Neutrophil (primary cell): ENCODE data around the gene ZBTB20.

ENCODE experiments used
- H3K27ac ChIP-seq: fragments of 200-600 bp; sonication (generic); 2 replicates; pipeline ENCODE4 v1.5.1; 2016; ENCODE audit warnings: mild to moderate bottlenecking, moderate library complexity
- H3K27me3 ChIP-seq: fragments of 200-600 bp; sonication (generic); 2 replicates; pipeline ENCODE4 v1.6.0; 2016; ENCODE audit warnings: mild to moderate bottlenecking
- H3K36me3 ChIP-seq: fragments of 200-600 bp; sonication (generic); 2 replicates; pipeline ENCODE4 v1.5.1; 2017
- H3K4me1 ChIP-seq, 2 experiments: fragments of 200-600 bp in 1 of 2; sonication (generic) in 1 of 2; 1 replicate in 1 of 2; 2 replicates in 1 of 2; pipeline versions ENCODE4 v1.5.1 to v1.6.1; 2013 to 2016; ENCODE audit warnings: low read depth in 1 of 2, low read length in 1 of 2, mild to moderate bottlenecking in 1 of 2, moderate library complexity in 1 of 2; ENCODE audit not compliant: control insufficient read depth in 1 of 2, insufficient read depth in 1 of 2
- H3K4me3 ChIP-seq, 2 experiments: fragments of 200-600 bp in 1 of 2; sonication (generic) in 1 of 2; 1 replicate in 1 of 2; 2 replicates in 1 of 2; pipeline ENCODE4 v1.5.1; 2013 to 2016; ENCODE audit warnings: low read depth in 1 of 2, low read length in 1 of 2, mild to moderate bottlenecking in 1 of 2, moderate library complexity in 1 of 2
- H3K9me3 ChIP-seq: fragments of 200-600 bp; sonication (generic); 2 replicates; pipeline ENCODE4 v1.5.1; 2016
- TF ChIP-seq, protein P1 (sequence below): fragments of 200-600 bp; sonication (generic); IDR thresholded peaks from 2 replicates; pipeline ENCODE4 v1.5.1; 2016; ENCODE audit warnings: antibody characterized with exemption

ZBTB20 gene

DNA sequence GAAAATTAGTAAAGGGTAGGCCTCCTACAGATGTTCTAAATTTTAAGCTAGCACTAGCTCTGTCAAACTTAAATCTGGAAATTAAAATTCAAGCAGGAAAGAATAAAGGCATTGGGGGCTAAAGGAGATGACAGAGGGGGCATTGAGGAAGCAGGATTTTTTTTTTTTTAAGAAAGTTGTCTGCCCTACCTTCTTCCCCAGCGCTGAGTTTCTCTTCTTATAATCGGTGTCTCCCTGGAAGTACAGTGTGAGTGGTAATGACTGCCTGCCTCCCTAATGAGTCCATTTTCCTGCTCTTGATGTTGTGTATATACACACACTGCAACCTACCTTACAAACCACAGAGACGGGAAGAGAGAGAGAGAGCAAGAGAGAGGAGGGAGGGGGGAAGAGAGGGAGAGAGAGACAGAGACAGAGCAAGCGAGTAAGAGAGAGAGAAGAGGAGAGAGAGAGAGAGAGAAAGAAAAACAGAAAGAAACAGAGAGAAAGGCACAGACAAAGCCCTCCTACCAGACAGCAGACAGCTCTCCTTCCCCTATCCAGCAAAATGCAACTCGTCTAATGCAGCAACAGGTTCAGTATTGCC, 47.0 kb downstream of the ZBTB20 start:
- Histone ChIP-seq H3K27ac (peak overlapping the region; percentile 63), H3K4me3 (peak overlapping the region; percentile 5 to 19)
- TF ChIP-seq, protein P1, sequence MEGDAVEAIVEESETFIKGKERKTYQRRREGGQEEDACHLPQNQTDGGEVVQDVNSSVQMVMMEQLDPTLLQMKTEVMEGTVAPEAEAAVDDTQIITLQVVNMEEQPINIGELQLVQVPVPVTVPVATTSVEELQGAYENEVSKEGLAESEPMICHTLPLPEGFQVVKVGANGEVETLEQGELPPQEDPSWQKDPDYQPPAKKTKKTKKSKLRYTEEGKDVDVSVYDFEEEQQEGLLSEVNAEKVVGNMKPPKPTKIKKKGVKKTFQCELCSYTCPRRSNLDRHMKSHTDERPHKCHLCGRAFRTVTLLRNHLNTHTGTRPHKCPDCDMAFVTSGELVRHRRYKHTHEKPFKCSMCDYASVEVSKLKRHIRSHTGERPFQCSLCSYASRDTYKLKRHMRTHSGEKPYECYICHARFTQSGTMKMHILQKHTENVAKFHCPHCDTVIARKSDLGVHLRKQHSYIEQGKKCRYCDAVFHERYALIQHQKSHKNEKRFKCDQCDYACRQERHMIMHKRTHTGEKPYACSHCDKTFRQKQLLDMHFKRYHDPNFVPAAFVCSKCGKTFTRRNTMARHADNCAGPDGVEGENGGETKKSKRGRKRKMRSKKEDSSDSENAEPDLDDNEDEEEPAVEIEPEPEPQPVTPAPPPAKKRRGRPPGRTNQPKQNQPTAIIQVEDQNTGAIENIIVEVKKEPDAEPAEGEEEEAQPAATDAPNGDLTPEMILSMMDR, result no peak

DNA sequence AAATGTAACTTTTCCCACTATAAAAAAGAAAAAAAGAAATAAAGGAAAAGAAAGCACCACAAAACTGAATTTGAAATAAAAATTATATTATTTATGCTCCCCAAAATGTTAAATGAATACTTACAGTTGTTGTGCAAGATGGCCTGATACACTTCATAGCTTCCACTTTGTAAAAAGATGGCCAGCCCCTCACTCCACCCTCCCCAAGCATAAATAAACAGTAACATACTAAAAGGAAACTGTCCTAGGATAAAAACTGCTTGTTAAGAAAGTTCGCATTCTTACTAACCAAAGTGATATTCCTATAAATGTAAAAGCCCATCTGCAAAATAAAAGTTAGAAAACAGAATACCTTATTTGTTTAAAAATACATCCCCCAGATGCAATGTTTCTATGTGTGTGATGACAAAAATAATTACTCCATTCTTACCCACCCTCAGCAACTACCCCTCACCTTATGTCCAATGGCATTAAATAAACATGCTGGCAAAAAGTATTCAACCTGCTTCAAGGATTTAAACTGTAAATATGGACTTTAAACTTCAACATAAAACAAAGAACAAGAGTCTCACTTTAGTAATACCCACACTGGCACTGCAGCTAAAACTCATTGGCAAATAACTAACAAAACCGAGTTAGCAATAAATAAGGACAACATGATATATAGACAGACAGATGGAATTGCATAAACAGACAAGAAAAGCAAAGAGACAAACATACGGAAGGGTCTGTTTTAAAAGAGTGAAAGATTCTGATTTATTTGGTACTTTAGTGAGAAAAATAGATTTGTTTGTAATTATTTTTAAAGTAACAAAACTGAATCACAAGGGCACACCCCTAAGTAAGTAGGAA, 47.7 kb downstream of the ZBTB20 start:
- no peaks in the 10 kb centered on the region for H3K27me3 ChIP-seq
- no peak overlapping the region for H3K4me3 ChIP-seq
- no peaks in the 10 kb centered on the region for H3K9me3 ChIP-seq
- no peaks in the 10 kb centered on the region for H3K36me3 ChIP-seq
- TF ChIP-seq, protein P1, result no peak
- peaks cover 26 to 30% of the 10 kb centered on the region in 2 experiments for H3K4me1 ChIP-seq
- H3K27ac ChIP-seq, result peak overlapping the region; percentile 63

More for the DNA sequence above, 47.0 kb downstream of the ZBTB20 start:
- H3K9me3 ChIP-seq, result no peaks in the 10 kb centered on the region
- no peaks in the 10 kb centered on the region for H3K36me3 ChIP-seq
- H3K27me3 ChIP-seq, result no peaks in the 10 kb centered on the region
- peaks cover 26 to 30% of the 10 kb centered on the region in 2 experiments for H3K4me1 ChIP-seq

DNA sequence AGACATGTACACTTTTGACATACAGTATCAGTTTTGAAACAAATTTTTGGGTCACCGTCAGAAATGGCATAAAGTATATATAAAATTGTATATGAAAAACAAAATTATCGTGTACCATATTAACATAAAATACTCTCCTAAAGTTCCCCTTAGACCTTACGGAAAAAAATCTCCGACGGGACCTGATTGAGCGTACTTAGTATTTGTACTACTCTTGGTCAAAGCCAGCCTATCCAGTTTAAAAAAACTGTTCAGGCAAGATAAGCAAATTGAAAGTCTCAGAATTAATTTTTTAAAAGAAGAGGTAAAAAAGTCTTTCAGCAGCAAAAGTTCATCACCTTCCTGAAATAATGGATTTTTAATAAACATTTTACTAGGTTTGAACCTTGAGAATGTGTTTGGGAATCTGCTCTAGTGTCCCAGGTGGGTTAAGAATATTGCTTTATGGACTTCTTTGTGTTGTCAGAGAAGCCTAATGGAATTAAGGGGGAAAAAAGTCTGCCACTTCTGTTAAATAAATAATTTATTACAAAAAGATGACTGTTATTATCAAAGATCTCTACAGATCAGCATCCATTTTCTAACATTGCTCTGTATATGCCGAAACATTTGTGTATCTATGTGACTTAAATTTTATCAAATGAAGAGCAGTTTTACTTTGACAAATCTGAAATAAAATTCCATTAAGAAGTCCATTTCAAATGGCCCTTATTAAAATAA, 48.6 kb downstream of the ZBTB20 start:
- H3K27ac ChIP-seq, result no peak overlapping the region
- TF ChIP-seq, protein P1, result no peak
- no peaks in the 10 kb centered on the region for H3K27me3 ChIP-seq
- H3K36me3 ChIP-seq, result no peaks in the 10 kb centered on the region
- H3K4me1 ChIP-seq, result peaks cover 26 to 30% of the 10 kb centered on the region in 2 experiments
- H3K4me3 ChIP-seq, result no peak overlapping the region
- H3K9me3 ChIP-seq, result no peaks in the 10 kb centered on the region

DNA sequence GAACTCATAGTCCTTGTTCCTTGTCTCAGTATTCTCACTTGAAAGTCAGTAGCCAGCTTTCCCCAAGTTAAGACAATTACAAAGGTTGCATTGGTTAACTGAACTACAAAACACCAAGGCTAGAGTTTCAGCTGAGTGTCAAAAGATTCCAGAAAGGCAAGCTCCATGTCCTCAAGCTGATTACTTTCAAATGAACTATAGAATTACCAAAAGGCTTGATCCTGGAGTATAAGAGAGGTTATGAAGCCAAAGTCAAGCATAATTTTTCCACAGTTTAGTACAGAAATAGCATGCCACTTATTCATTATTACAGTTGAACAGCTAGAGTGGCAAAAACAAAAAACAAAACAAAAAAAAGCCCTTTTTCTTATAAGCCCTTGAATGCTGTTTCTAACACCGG, 51.9 kb downstream of the ZBTB20 start:
- TF ChIP-seq, protein P1, result no peak
- H3K27me3 ChIP-seq, result no peaks in the 10 kb centered on the region
- H3K4me1 ChIP-seq, result peaks cover 20 to 28% of the 10 kb centered on the region in 2 experiments
- H3K27ac ChIP-seq, result no peak overlapping the region
- no peaks in the 10 kb centered on the region for H3K36me3 ChIP-seq
- no peaks in the 10 kb centered on the region for H3K9me3 ChIP-seq
- H3K4me3 ChIP-seq, result no peak overlapping the region

DNA sequence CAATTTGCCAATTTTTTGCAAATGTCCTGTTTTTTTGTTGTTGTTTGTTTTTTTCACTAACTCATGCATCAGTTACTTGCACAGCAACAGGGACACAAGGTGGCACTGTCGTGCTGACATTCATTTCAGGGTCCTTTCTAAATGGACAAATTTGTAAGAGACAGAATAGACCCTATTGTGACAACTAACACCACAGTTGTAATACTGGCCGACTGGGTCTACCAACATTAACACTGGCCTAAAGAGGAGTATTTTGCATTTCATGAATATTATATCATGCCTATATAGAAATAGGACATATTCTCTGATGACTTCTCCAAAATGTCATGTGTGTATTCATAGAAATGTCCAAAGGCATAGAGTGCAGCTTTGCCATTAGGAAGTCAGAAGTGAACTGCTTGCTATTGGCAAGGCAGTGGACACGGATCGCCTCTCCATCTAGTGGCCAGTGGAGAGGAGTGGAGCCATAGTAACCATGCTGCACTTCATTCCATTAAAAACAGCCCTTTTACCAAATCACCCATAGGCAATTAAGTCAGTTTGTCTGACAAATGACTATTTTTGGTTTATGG, 54.8 kb downstream of the ZBTB20 start:
- Histone ChIP-seq H3K4me1 (peaks cover 4 to 11% of the 10 kb centered on the region in 2 experiments), H3K9me3 (no peaks in the 10 kb centered on the region), H3K4me3 (no peak overlapping the region), H3K27ac (no peak overlapping the region), H3K36me3 (no peaks in the 10 kb centered on the region), H3K27me3 (no peaks in the 10 kb centered on the region)
- TF ChIP-seq, protein P1, result peak; percentile 43
